ENCODE measurements around the gene ASIC5. TPM values are rescaled to one million over a fixed set of nuclear protein-coding genes. Genes with fewer than 3 reads are reported as not detected.

Gene ASIC5
- total RNA-seq (2013) = not detected
- polyA plus RNA-seq = not detected
- polyA minus RNA-seq = not detected in 2 replicates
- 0 to 1.5 (median 0) reads per million in 11 experiments for total RNA-seq

- H3K4me2 ChIP-seq (replicated peaks; ENCODE audit: extremely low read depth, low read length, poor library complexity, severe bottlenecking) = no peak within 1 kb of the TSS
- no peak within 1 kb of the TSS for H2AFZ ChIP-seq (ENCODE audit: insufficient read depth, low read depth, low read length, poor library complexity, severe bottlenecking)
- TF ChIP-seq CTCF (IDR thresholded peaks at IDR 0.05) = no peak
- DNase-seq = no peak
- H4K20me1 ChIP-seq (ENCODE audit: insufficient read depth, low read length) = no peaks in the 10 kb centered on the region
- H3K27ac ChIP-seq (ENCODE audit: low read depth in 1 of 2, low read length in 2 of 2) = no peak within 1 kb of the TSS
- H3K9me3 ChIP-seq (replicated peaks in 1 of 2; ENCODE audit: control insufficient read depth in 1 of 2, insufficient read depth in 1 of 2, low read length in 2 of 2) = peaks cover 5 to 6% of the 10 kb centered on the region in 2 donors
- H3K79me2 ChIP-seq (ENCODE audit: insufficient read depth, low read length) = no peaks in the 10 kb centered on the region
- Mint-ChIP-seq H3K27ac (no peak within 1 kb of the TSS), H3K9me3 (peaks cover 0 to 7% (median 0%) of the 10 kb centered on the region in 7 donors), H3K4me3 (no peak within 1 kb of the TSS), H3K36me3 (no peaks in the 10 kb centered on the region), H3K27me3 (ENCODE audit: low read depth in 3 of 3) (no peaks in the 10 kb centered on the region), H3K4me1 (no peaks in the 10 kb centered on the region)
- WGBS (ENCODE audit: insufficient coverage) = no CpG with 5 or more reads among the region's 1 CpG
- H3K36me3 ChIP-seq (replicated peaks in 1 of 2; ENCODE audit: control insufficient read depth in 1 of 2, insufficient read depth in 2 of 2, low read length in 2 of 2) = no peaks in the 10 kb centered on the region
- no peak within 1 kb of the TSS for H3K9ac ChIP-seq (ENCODE audit: insufficient read depth, low read length, poor library complexity, severe bottlenecking)
- no peak within 1 kb of the TSS for H3K4me3 ChIP-seq (replicated peaks in 1 of 3; ENCODE audit: low read depth in 2 of 3, low read length in 3 of 3)
- no peaks in the 10 kb centered on the region for H3K4me1 ChIP-seq (ENCODE audit: control insufficient read depth in 1 of 2, insufficient read depth in 2 of 2, low read length in 2 of 2)
- H3K27me3 ChIP-seq (ENCODE audit: control insufficient read depth in 2 of 2, insufficient read depth in 2 of 2, low read length in 2 of 2) = no peaks in the 10 kb centered on the region
- intact Hi-C loops (cut with micrococcal nuclease) = no loop called here
These were observed at the start of gene ASIC5 for GRCh38 chr4:155866177-155866576. TSS of gene ASIC5 (minus strand) at chr4:155866277. CDS start at chr4:155866226, 51 bp downstream.

GRCh38 chr4:155914782-155915181 lies 48.7 kb upstream of the ASIC5 start:
- Mint-ChIP-seq H3K9me3 (peaks cover 0 to 4% (median 0%) of the 10 kb centered on the region in 7 donors), H3K27me3 (ENCODE audit: low read depth in 3 of 3) (no peaks in the 10 kb centered on the region), H3K4me3 (no peak overlapping the region), H3K36me3 (no peaks in the 10 kb centered on the region), H3K27ac (no peak overlapping the region), H3K4me1 (no peaks in the 10 kb centered on the region)
- H3K27ac ChIP-seq (ENCODE audit: low read depth in 1 of 2, low read length in 2 of 2) = no peak overlapping the region
- no peaks in the 10 kb centered on the region for H3K9me3 ChIP-seq (replicated peaks in 1 of 2; ENCODE audit: control insufficient read depth in 1 of 2, insufficient read depth in 1 of 2, low read length in 2 of 2)
- H3K4me3 ChIP-seq (replicated peaks in 1 of 3; ENCODE audit: low read depth in 2 of 3, low read length in 3 of 3) = no peak overlapping the region
- DNase-seq = no peak
- H2AFZ ChIP-seq (ENCODE audit: insufficient read depth, low read depth, low read length, poor library complexity, severe bottlenecking) = no peak overlapping the region
- no peaks in the 10 kb centered on the region for H3K36me3 ChIP-seq (replicated peaks in 1 of 2; ENCODE audit: control insufficient read depth in 1 of 2, insufficient read depth in 2 of 2, low read length in 2 of 2)
- WGBS (ENCODE audit: insufficient coverage) = no CpG with 5 or more reads among the region's 5 CpGs
- no peaks in the 10 kb centered on the region for H3K4me1 ChIP-seq (ENCODE audit: control insufficient read depth in 1 of 2, insufficient read depth in 2 of 2, low read length in 2 of 2)
- no peak overlapping the region for H3K4me2 ChIP-seq (replicated peaks; ENCODE audit: extremely low read depth, low read length, poor library complexity, severe bottlenecking)
- H3K79me2 ChIP-seq (ENCODE audit: insufficient read depth, low read length) = no peaks in the 10 kb centered on the region
- no peak overlapping the region for H3K9ac ChIP-seq (ENCODE audit: insufficient read depth, low read length, poor library complexity, severe bottlenecking)
- H3K27me3 ChIP-seq (ENCODE audit: control insufficient read depth in 2 of 2, insufficient read depth in 2 of 2, low read length in 2 of 2) = no peaks in the 10 kb centered on the region
- TF ChIP-seq CTCF (IDR thresholded peaks at IDR 0.05) = no peak
- no peaks in the 10 kb centered on the region for H4K20me1 ChIP-seq (ENCODE audit: insufficient read depth, low read length)
- intact Hi-C loops (cut with micrococcal nuclease) = no loop called here
